Kidney glomerular epithelial cell (primary cell): ENCODE measurements around the gene C11orf24.
A peak's percentile ranks its signal among the peaks of the same experiment; 100 is the strongest.
"Not testable (repeated sequence)": the region's sequence is repeated elsewhere in the genome, so short reads cannot be mapped to it uniquely, and the experiment has no call there.

Experiments
- DNase-seq: peaks from one replicate; lab custom pipeline; 2025; lab: John Stamatoyannopoulos, UW

Gene C11orf24

GRCh38 chr11:68251765-68252164 lies 20.0 kb downstream of the C11orf24 start:
- DNase-seq: no peak

GRCh38 chr11:68244912-68245311 lies 26.9 kb downstream of the C11orf24 start:
- DNase-seq: not testable (repeated sequence)

GRCh38 chr11:68243847-68244246 lies 27.9 kb downstream of the C11orf24 start:
- DNase-seq: not testable (repeated sequence)

- DNase-seq: no peak
Observed at GRCh38 chr11:68242616-68243015, 29.2 kb downstream of the C11orf24 start.

- no peak for DNase-seq
Observed at GRCh38 chr11:68231621-68232020, 40.2 kb downstream of the C11orf24 start.

- DNase-seq: no peak
Observed at GRCh38 chr11:68229601-68230000, 42.2 kb downstream of the C11orf24 start.

GRCh38 chr11:68226421-68226820 lies 45.4 kb downstream of the C11orf24 start:
- no peak for DNase-seq

- DNase-seq: no peak
Observed at GRCh38 chr11:68224606-68225005, 47.2 kb downstream of the C11orf24 start.

GRCh38 chr11:68223275-68223674 lies 48.5 kb downstream of the C11orf24 start:
- DNase-seq: no peak

GRCh38 chr11:68221406-68221805 lies 50.4 kb downstream of the C11orf24 start:
- no peak for DNase-seq

- DNase-seq: no peak
Observed at GRCh38 chr11:68216171-68216938, 55.4 kb downstream of the C11orf24 start.

GRCh38 chr11:68215524-68216170 lies 56.1 kb downstream of the C11orf24 start:
- DNase-seq: no peak

- DNase-seq: no peak
Observed at GRCh38 chr11:68215087-68215445, 56.7 kb downstream of the C11orf24 start.

- DNase-seq: no peak
Observed at GRCh38 chr11:68214173-68215086, 57.3 kb downstream of the C11orf24 start.

- DNase-seq: peak; percentile 78
Observed at GRCh38 chr11:68213555-68214172, 58.1 kb downstream of the C11orf24 start.

GRCh38 chr11:68213135-68213515 lies 58.6 kb downstream of the C11orf24 start, which contains the start of gene KMT5B:
Gene KMT5B (minus strand): TSS chr11:68213296. CDS start chr11:68190076, 23,220 bp downstream.
- peak; percentile 15 for DNase-seq

- DNase-seq: peak; percentile 42
Observed at GRCh38 chr11:68212421-68213134, 59.2 kb downstream of the C11orf24 start.

GRCh38 chr11:68211546-68211945 lies 60.2 kb downstream of the C11orf24 start:
- no peak for DNase-seq
